Gastrocnemius medialis (tissue), 4 donors: ENCODE measurements around the gene CTU2. TPM values are rescaled to one million over a fixed set of nuclear protein-coding genes. Genes with fewer than 3 reads are reported as not detected.

Experiments
- ATAC-seq, 2 donors: fragments of 150-250 bp; one replicate each; pipeline ENCODE4 v1.9.1; 2016
- DNase-seq, 2 donors: peaks; one replicate each; pipeline ENCODE4 v3.0.0-alpha.2; 2019
- H3K27ac ChIP-seq, 4 donors: fragments of 200-600 bp; sonication (generic); 1 replicate in 1 of 4; 2 replicates in 3 of 4; pipeline ENCODE4 v1.5.1; 2016 to 2018; ENCODE audit warnings: mild to moderate bottlenecking in 2 of 4, moderate library complexity in 1 of 4
- H3K27me3 ChIP-seq, 3 donors: fragments of 200-600 bp; sonication (generic) in 2 of 3; 1 replicate in 1 of 3; 2 replicates in 2 of 3; pipeline versions ENCODE4 v1.5.1 to v1.6.0; 2016 to 2019; ENCODE audit warnings: mild to moderate bottlenecking in 1 of 3, moderate library complexity in 1 of 3
- H3K36me3 ChIP-seq, 2 donors: fragments of 200-600 bp; sonication (generic) in 1 of 2; one replicate each; pipeline ENCODE4 v1.5.1; 2017 to 2018
- H3K4me1 ChIP-seq, 2 donors: fragments of 200-600 bp; sonication (generic) in 1 of 2; one replicate each; pipeline ENCODE4 v1.5.1; 2016 to 2017; ENCODE audit warnings: mild to moderate bottlenecking in 2 of 2
- H3K4me3 ChIP-seq, 4 donors: fragments of 200-600 bp; sonication (generic) in 3 of 4; 1 replicate in 1 of 4; 2 replicates in 3 of 4; pipeline ENCODE4 v1.5.1; 2016 to 2019; ENCODE audit warnings: mild to moderate bottlenecking in 2 of 4
- H3K9me3 ChIP-seq, 3 donors: fragments of 200-600 bp; sonication (generic) in 2 of 3; 1 replicate in 1 of 3; 2 replicates in 2 of 3; pipeline ENCODE4 v1.5.1; 2016 to 2019
- CTCF ChIP-seq, 5 experiments: fragments of 450-650 bp in 3 of 5; fragments of 200-600 bp in 2 of 5; sonication (generic) in 2 of 5; IDR thresholded peaks in 4 of 5; conservative IDR thresholded peaks in 1 of 5; 1 replicate in 4 of 5; 2 replicates in 1 of 5; pipeline ENCODE4 v1.5.1; 2016 to 2019; ENCODE audit warnings: antibody characterized with exemption in 5 of 5, mild to moderate bottlenecking in 3 of 5, moderate library complexity in 3 of 5
- POLR2A ChIP-seq, 2 donors: fragments of 450-650 bp; IDR thresholded peaks; one replicate each; pipeline ENCODE4 v1.6.1; 2017; ENCODE audit warnings: antibody characterized with exemption in 2 of 2, mild to moderate bottlenecking in 2 of 2, moderate library complexity in 2 of 2
- in situ Hi-C, 4 donors: fragments of 200-750 bp; cut with MboI; loops; one replicate each; pipeline versions ENCODE4 v1.15.0 to v1.8.0; 2017; ENCODE audit warnings: low sequenced_read_pairs in 4 of 4
- intact Hi-C: fragments of 100-400 bp; cut with DNase I; formaldehyde crosslinking; loops from one replicate; pipeline ENCODE4 v1.15.1; 2023; ENCODE audit warnings: low total_unique reads
- total RNA-seq, 4 donors: library from RNA; depleted of rRNA; stranded (reverse); fragments of >200 nt; gene quantifications; one replicate each; pipeline versions ENCODE4 v1.1.0 to v1.2.3, GENCODE V29; 2016

The CTU2 gene
- total RNA-seq, 4 donors from 2014 or later = 11.1 to 17.7 (median 14.1) TPM

GRCh38 chr16:88718178-88718577 lies 11.9 kb downstream of the CTU2 start:
- H3K9me3 ChIP-seq = no peaks in the 10 kb centered on the region
- no peaks in the 10 kb centered on the region for H3K4me1 ChIP-seq
- no peak for DNase-seq
- H3K4me3 ChIP-seq = no peak overlapping the region
- in situ Hi-C loops (no loop called here), intact Hi-C loops (no loop called here)
- no peak for TF ChIP-seq POLR2A (IDR thresholded peaks at IDR 0.05)
- TF ChIP-seq CTCF (IDR thresholded peaks at IDR 0.05 in 4 of 5, conservative IDR thresholded peaks at IDR 0.05 in 1 of 5) = no peak
- no peak overlapping the region for H3K27ac ChIP-seq
- H3K27me3 ChIP-seq = no peaks in the 10 kb centered on the region
- ATAC-seq = no peak
- H3K36me3 ChIP-seq = peaks cover 0 to 45% of the 10 kb centered on the region in 2 donors

- Histone ChIP-seq H3K36me3 (peaks cover 0 to 36% of the 10 kb centered on the region in 2 donors), H3K27ac (no peak overlapping the region)
- DNase-seq = no peak
These were observed 13.1 kb downstream of the CTU2 start for GRCh38 chr16:88719267-88719932.

GRCh38 chr16:88719933-88720296 lies 13.6 kb downstream of the CTU2 start:
- H3K36me3 ChIP-seq = peaks cover 0 to 31% of the 10 kb centered on the region in 2 donors
- TF ChIP-seq POLR2A (IDR thresholded peaks at IDR 0.05) = no peak
- TF ChIP-seq CTCF (IDR thresholded peaks at IDR 0.05 in 4 of 5, conservative IDR thresholded peaks at IDR 0.05 in 1 of 5) = no peak
- DNase-seq = no peak
- no peaks in the 10 kb centered on the region for H3K27me3 ChIP-seq
- H3K4me1 ChIP-seq = no peaks in the 10 kb centered on the region
- intact Hi-C loops (no loop called here), in situ Hi-C loops (no loop called here)
- H3K4me3 ChIP-seq = no peak overlapping the region
- H3K27ac ChIP-seq = no peak overlapping the region
- ATAC-seq = no peak
- H3K9me3 ChIP-seq = no peaks in the 10 kb centered on the region

More at GRCh38 chr16:88719267-88719932, 13.1 kb downstream of the CTU2 start:
- no peak for ATAC-seq
- H3K27me3 ChIP-seq = no peaks in the 10 kb centered on the region
- H3K9me3 ChIP-seq = no peaks in the 10 kb centered on the region
- in situ Hi-C loops (no loop called here), intact Hi-C loops (no loop called here)
- no peak overlapping the region for H3K4me3 ChIP-seq
- TF ChIP-seq POLR2A (IDR thresholded peaks at IDR 0.05) (no peak), CTCF (IDR thresholded peaks at IDR 0.05 in 4 of 5, conservative IDR thresholded peaks at IDR 0.05 in 1 of 5) (no peak)
- H3K4me1 ChIP-seq = no peaks in the 10 kb centered on the region

GRCh38 chr16:88720396-88720970 lies 14.2 kb downstream of the CTU2 start:
- ATAC-seq = no peak
- TF ChIP-seq CTCF (IDR thresholded peaks at IDR 0.05 in 4 of 5, conservative IDR thresholded peaks at IDR 0.05 in 1 of 5) (no peak), POLR2A (IDR thresholded peaks at IDR 0.05) (no peak)
- Histone ChIP-seq H3K36me3 (peaks cover 0 to 26% of the 10 kb centered on the region in 2 donors), H3K4me3 (no peak overlapping the region), H3K27me3 (no peaks in the 10 kb centered on the region), H3K27ac (no peak overlapping the region), H3K4me1 (no peaks in the 10 kb centered on the region), H3K9me3 (no peaks in the 10 kb centered on the region)
- intact Hi-C loops = no loop called here
- in situ Hi-C loops = no loop called here
- no peak for DNase-seq
